ENCODE data around the gene RFC2.

RFC2 gene

GRCh38 chr7:74185636-74186035 is 68.6 kb downstream of the RFC2 start:
- no peak for DNase-seq

GRCh38 chr7:74185016-74185415 is 69.2 kb downstream of the RFC2 start:
- no peak for DNase-seq

GRCh38 chr7:74183653-74184450 is 70.3 kb downstream of the RFC2 start:
- DNase-seq: peak in 1 of 2 donors; percentile 40

- DNase-seq: no peak
Measured at GRCh38 chr7:74183142-74183541, 71.1 kb downstream of the RFC2 start.

GRCh38 chr7:74182453-74183090 is 71.6 kb downstream of the RFC2 start:
- DNase-seq: no peak

GRCh38 chr7:74181821-74182220 is 72.4 kb downstream of the RFC2 start:
- DNase-seq: no peak

All from CD4-positive, alpha-beta T cell treated with Interferon alpha-2 for 1 hour (primary cell).